C4-2B (cell line): ENCODE results near the gene E2F6.

Source experiments
- ZFX ChIP-seq: fragments of 450-650 bp; IDR thresholded peaks from 2 replicates; pipeline ENCODE4 v1.6.1; 2017
- TF ChIP-seq, protein P1 (sequence below): fragments of 450-650 bp; conservative IDR thresholded peaks from 2 replicates; pipeline ENCODE4 v1.5.1; 2017; ENCODE audit warnings: mild to moderate bottlenecking

DNA sequence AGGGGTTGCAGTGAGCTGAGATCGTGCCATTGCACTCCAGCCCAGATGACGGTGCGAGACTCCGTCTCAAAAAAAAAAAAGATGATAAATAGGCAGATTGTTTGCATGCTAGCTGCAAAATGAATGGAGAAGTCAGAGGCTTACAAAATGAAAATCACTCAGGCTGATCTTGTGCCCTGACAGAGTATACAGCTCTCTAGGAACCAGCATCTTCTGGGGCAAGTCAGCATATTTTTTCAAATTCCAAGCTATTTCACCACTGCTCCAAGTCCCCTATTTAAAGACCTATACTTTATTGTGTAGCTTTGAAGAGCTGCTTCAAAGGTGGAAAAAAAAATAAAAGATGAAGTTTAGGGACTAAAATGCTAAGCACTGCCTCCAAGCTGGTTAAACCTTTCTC lies 6.1 kb downstream of the E2F6 start:
- TF ChIP-seq, protein P1, sequence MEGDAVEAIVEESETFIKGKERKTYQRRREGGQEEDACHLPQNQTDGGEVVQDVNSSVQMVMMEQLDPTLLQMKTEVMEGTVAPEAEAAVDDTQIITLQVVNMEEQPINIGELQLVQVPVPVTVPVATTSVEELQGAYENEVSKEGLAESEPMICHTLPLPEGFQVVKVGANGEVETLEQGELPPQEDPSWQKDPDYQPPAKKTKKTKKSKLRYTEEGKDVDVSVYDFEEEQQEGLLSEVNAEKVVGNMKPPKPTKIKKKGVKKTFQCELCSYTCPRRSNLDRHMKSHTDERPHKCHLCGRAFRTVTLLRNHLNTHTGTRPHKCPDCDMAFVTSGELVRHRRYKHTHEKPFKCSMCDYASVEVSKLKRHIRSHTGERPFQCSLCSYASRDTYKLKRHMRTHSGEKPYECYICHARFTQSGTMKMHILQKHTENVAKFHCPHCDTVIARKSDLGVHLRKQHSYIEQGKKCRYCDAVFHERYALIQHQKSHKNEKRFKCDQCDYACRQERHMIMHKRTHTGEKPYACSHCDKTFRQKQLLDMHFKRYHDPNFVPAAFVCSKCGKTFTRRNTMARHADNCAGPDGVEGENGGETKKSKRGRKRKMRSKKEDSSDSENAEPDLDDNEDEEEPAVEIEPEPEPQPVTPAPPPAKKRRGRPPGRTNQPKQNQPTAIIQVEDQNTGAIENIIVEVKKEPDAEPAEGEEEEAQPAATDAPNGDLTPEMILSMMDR, result no peak
- TF ChIP-seq ZFX, result no peak
